Neural cell (in vitro differentiated cells): Measurements from ENCODE around the gene UMODL1. TPM values are rescaled to one million over a fixed set of nuclear protein-coding genes. Genes with fewer than 3 reads are reported as not detected.

ENCODE experiments used
- H2AFZ ChIP-seq: fragments of 200-600, 300-800 bp; sonication (generic), shearing (Covaris generic); 2 replicates; pipeline ENCODE4 v1.6.0; 2014; ENCODE audit warnings: low read depth, mild to moderate bottlenecking, antibody characterized with exemption, low read length, moderate library complexity
- H3F3A ChIP-seq: fragments of 200-600 bp; shearing (Covaris generic); 2 replicates; pipeline ENCODE4 v1.6.1; 2016; ENCODE audit warnings: mild to moderate bottlenecking, moderate library complexity, mixed read lengths, antibody characterized with exemption, low read length; ENCODE audit not compliant: insufficient read depth, poor library complexity, severe bottlenecking
- H3K27ac ChIP-seq: fragments of 200-600, 300-800 bp; sonication (generic), shearing (Covaris generic); 2 replicates; pipeline ENCODE4 v1.5.1; 2014; ENCODE audit warnings: mild to moderate bottlenecking, low read length, moderate library complexity
- H3K27me3 ChIP-seq: fragments of 300-800, 200-600 bp; sonication (generic), shearing (Covaris generic); 2 replicates; pipeline ENCODE4 v1.6.0; 2014; ENCODE audit warnings: mild to moderate bottlenecking, low read depth, low read length, moderate library complexity; ENCODE audit not compliant: insufficient read depth
- H3K36me3 ChIP-seq: fragments of 300-800, 200-600 bp; sonication (generic), shearing (Covaris generic); 2 replicates; pipeline ENCODE4 v1.5.1; 2014; ENCODE audit warnings: mild to moderate bottlenecking, antibody characterized with exemption, low read length, moderate library complexity; ENCODE audit not compliant: insufficient read depth
- H3K4me2 ChIP-seq: fragments of 300-800, 200-600 bp; sonication (generic), shearing (Covaris generic); 2 replicates; pipeline ENCODE4 v1.6.0; 2014; ENCODE audit warnings: mild to moderate bottlenecking, low read length
- H3K4me3 ChIP-seq: fragments of 300-800, 200-600 bp; sonication (generic), shearing (Covaris generic); 2 replicates; pipeline ENCODE4 v1.5.1; 2014; ENCODE audit warnings: mild to moderate bottlenecking, low read length, moderate library complexity
- H3K79me2 ChIP-seq: fragments of 200-600 bp; shearing (Covaris generic); replicated peaks from 2 replicates; pipeline ENCODE4 v1.6.0; 2014; ENCODE audit warnings: mild to moderate bottlenecking, low read length, moderate library complexity; ENCODE audit not compliant: insufficient read depth
- H3K9ac ChIP-seq: fragments of 300-800, 200-600 bp; sonication (generic), shearing (Covaris generic); 2 replicates; pipeline ENCODE4 v1.6.1; 2016; ENCODE audit warnings: mild to moderate bottlenecking, low read length, mixed read lengths
- H3K9me2 ChIP-seq: fragments of 200-600 bp; shearing (Covaris generic); 2 replicates; pipeline ENCODE4 v1.6.1; 2016; ENCODE audit warnings: mild to moderate bottlenecking, low read length, mixed read lengths; ENCODE audit not compliant: insufficient read depth
- H3K9me3 ChIP-seq: fragments of 200-600, 300-800 bp; sonication (generic), shearing (Covaris generic); 2 replicates; pipeline ENCODE4 v1.6.1; 2016; ENCODE audit warnings: mild to moderate bottlenecking, mixed run types, low read length, moderate library complexity, mixed read lengths
- H4K20me1 ChIP-seq: fragments of 200-600 bp; shearing (Covaris generic); 2 replicates; pipeline ENCODE4 v1.6.1; 2016; ENCODE audit warnings: mild to moderate bottlenecking, mixed run types; ENCODE audit not compliant: insufficient read depth
- EP300 ChIP-seq: fragments of 450-650 bp; conservative IDR thresholded peaks from 2 replicates; pipeline ENCODE4 v1.6.1; 2014; ENCODE audit warnings: antibody characterized with exemption, mild to moderate bottlenecking, moderate library complexity; ENCODE audit not compliant: poor library complexity, severe bottlenecking
- EZH2 ChIP-seq: fragments of 200-600, 300-800 bp; shearing (Covaris generic), sonication (generic); IDR thresholded peaks from 2 replicates; pipeline ENCODE4 v1.6.1; 2014; ENCODE audit warnings: antibody characterized with exemption, low read length, borderline replicate concordance, mild to moderate bottlenecking; ENCODE audit not compliant: insufficient read depth, poor library complexity, severe bottlenecking
- MXI1 ChIP-seq: fragments of 450-650 bp; conservative IDR thresholded peaks from 2 replicates; pipeline ENCODE4 v1.6.1; 2014; ENCODE audit warnings: antibody characterized with exemption, mild to moderate bottlenecking; ENCODE audit not compliant: poor library complexity, severe bottlenecking
- POLR2AphosphoS5 ChIP-seq: IDR thresholded peaks from 2 replicates; pipeline ENCODE4 v1.6.1; 2012
- RAD21 ChIP-seq: fragments of 450-650 bp; conservative IDR thresholded peaks from 2 replicates; pipeline ENCODE4 v1.6.1; 2014; ENCODE audit warnings: antibody characterized with exemption, mild to moderate bottlenecking, moderate library complexity
- SMC3 ChIP-seq: fragments of 450-650 bp; conservative IDR thresholded peaks from 2 replicates; pipeline ENCODE4 v1.6.1; 2014; ENCODE audit warnings: antibody characterized with exemption, mild to moderate bottlenecking, moderate library complexity; ENCODE audit not compliant: poor library complexity
- TAF1 ChIP-seq: IDR thresholded peaks from 2 replicates; pipeline ENCODE4 v1.6.1; 2012; ENCODE audit warnings: low read depth
- polyA plus RNA-seq: library from polyadenylated mRNA; depleted of rRNA; stranded (reverse); fragments of >200 nt; gene quantifications from 2 replicates; pipeline ENCODE4 v1.2.3, GENCODE V29; 2014
- TF ChIP-seq, protein P1 (sequence below): IDR thresholded peaks from 2 replicates; pipeline ENCODE4 v1.6.1; 2012; ENCODE audit warnings: borderline replicate concordance
- TF ChIP-seq, protein P2 (sequence below): fragments of 450-650 bp; IDR thresholded peaks from 2 replicates; pipeline ENCODE4 v1.5.1; 2014; ENCODE audit warnings: antibody characterized with exemption, mild to moderate bottlenecking, moderate library complexity; ENCODE audit not compliant: poor library complexity, severe bottlenecking

UMODL1 gene
- polyA plus RNA-seq, 1 donor from 2014 or later, result 0.11 TPM

DNA sequence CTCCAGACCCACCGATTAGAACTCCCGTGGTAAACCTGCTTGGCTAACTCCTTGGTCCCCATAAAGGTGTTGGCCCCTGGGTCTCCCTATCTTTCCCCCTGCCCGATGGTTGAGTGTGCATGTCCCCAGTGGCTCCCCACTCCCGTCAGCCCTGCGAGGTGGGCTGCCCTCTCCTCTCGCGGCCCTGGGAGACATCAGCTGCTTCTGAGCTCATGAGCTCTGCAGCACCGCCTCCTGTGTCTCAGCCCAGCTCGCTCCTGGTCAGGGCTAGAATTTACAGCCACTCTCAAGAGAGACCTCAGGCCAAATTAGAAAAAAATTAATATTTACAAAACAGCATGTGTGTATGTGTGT is 45.1 kb upstream of the UMODL1 start:
- Histone ChIP-seq H3K9ac (no peak overlapping the region), H3F3A (no peaks in the 10 kb centered on the region), H3K9me2 (no peaks in the 10 kb centered on the region), H2AFZ (no peak overlapping the region), H3K79me2 (no peaks in the 10 kb centered on the region), H3K9me3 (no peaks in the 10 kb centered on the region), H4K20me1 (no peaks in the 10 kb centered on the region), H3K36me3 (no peaks in the 10 kb centered on the region), H3K27me3 (no peaks in the 10 kb centered on the region), H3K4me2 (no peak overlapping the region), H3K27ac (no peak overlapping the region), H3K4me3 (no peak overlapping the region)
- TF ChIP-seq EZH2 (no peak), RAD21 (no peak), MXI1 (no peak), EP300 (no peak), POLR2AphosphoS5 (no peak), SMC3 (no peak), TAF1 (no peak)
- TF ChIP-seq, protein P1, sequence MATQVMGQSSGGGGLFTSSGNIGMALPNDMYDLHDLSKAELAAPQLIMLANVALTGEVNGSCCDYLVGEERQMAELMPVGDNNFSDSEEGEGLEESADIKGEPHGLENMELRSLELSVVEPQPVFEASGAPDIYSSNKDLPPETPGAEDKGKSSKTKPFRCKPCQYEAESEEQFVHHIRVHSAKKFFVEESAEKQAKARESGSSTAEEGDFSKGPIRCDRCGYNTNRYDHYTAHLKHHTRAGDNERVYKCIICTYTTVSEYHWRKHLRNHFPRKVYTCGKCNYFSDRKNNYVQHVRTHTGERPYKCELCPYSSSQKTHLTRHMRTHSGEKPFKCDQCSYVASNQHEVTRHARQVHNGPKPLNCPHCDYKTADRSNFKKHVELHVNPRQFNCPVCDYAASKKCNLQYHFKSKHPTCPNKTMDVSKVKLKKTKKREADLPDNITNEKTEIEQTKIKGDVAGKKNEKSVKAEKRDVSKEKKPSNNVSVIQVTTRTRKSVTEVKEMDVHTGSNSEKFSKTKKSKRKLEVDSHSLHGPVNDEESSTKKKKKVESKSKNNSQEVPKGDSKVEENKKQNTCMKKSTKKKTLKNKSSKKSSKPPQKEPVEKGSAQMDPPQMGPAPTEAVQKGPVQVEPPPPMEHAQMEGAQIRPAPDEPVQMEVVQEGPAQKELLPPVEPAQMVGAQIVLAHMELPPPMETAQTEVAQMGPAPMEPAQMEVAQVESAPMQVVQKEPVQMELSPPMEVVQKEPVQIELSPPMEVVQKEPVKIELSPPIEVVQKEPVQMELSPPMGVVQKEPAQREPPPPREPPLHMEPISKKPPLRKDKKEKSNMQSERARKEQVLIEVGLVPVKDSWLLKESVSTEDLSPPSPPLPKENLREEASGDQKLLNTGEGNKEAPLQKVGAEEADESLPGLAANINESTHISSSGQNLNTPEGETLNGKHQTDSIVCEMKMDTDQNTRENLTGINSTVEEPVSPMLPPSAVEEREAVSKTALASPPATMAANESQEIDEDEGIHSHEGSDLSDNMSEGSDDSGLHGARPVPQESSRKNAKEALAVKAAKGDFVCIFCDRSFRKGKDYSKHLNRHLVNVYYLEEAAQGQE, result no peak
- TF ChIP-seq, protein P2, sequence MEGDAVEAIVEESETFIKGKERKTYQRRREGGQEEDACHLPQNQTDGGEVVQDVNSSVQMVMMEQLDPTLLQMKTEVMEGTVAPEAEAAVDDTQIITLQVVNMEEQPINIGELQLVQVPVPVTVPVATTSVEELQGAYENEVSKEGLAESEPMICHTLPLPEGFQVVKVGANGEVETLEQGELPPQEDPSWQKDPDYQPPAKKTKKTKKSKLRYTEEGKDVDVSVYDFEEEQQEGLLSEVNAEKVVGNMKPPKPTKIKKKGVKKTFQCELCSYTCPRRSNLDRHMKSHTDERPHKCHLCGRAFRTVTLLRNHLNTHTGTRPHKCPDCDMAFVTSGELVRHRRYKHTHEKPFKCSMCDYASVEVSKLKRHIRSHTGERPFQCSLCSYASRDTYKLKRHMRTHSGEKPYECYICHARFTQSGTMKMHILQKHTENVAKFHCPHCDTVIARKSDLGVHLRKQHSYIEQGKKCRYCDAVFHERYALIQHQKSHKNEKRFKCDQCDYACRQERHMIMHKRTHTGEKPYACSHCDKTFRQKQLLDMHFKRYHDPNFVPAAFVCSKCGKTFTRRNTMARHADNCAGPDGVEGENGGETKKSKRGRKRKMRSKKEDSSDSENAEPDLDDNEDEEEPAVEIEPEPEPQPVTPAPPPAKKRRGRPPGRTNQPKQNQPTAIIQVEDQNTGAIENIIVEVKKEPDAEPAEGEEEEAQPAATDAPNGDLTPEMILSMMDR, result no peak

DNA sequence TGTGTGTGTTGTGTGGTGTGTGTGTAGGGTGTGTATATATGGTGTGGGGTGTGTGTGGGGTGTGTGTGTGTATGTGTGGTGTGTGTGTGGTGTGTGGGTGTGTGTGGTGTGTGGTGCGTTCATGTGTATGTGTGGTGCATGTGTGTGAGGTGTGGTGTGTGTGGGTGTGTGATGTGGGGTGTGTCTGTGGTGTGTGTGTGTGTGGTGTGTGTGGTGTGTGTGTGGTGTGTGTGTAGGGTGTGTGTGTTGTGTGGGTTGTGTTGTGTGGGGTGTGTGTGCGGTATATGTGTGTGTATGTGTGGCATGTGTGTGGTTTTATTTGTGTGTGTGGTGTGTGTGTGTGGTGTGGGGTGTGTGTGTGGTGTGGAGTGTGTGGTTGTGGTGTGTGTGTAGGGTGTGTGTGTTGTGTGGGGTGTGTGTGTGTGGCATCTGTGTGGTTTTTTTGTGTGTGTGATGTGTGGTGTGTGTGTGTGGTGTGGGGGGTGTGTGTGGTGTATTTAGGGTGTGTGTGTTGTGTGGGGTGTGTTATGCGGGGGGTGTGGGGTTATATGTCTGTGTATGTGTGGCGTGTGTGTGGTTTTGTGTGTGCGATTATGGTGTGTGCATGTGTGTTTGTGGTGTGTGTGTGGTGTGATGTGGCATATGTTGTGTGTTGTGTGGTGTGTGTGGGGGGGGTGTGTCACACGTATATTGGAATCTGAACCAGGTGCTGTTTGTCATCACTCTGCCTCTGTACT is 43.9 kb upstream of the UMODL1 start:
- H3K36me3 ChIP-seq, result no peaks in the 10 kb centered on the region
- no peak overlapping the region for H3K9ac ChIP-seq
- no peaks in the 10 kb centered on the region for H4K20me1 ChIP-seq
- no peaks in the 10 kb centered on the region for H3K9me3 ChIP-seq
- no peak overlapping the region for H3K27ac ChIP-seq
- H3K4me2 ChIP-seq, result no peak overlapping the region
- no peaks in the 10 kb centered on the region for H3F3A ChIP-seq
- TF ChIP-seq POLR2AphosphoS5 (no peak), EZH2 (no peak), RAD21 (no peak), MXI1 (no peak), TAF1 (no peak), EP300 (no peak), SMC3 (no peak)
- TF ChIP-seq, protein P2, result no peak
- TF ChIP-seq, protein P1, result no peak
- H3K79me2 ChIP-seq, result no peaks in the 10 kb centered on the region
- no peaks in the 10 kb centered on the region for H3K27me3 ChIP-seq
- no peak overlapping the region for H3K4me3 ChIP-seq
- H2AFZ ChIP-seq, result no peak overlapping the region
- H3K9me2 ChIP-seq, result no peaks in the 10 kb centered on the region
